GM12891 (cell line): Measurements from ENCODE around the gene NFATC1.
"Not testable (repeated sequence)": the region's sequence is repeated elsewhere in the genome, so short reads cannot be mapped to it uniquely, and the experiment has no call there.

Source experiments
- DNase-seq: peaks from one replicate; pipeline ENCODE4 v3.0.0; 2011; ENCODE audit warnings: low spot score; ENCODE audit not compliant: insufficient read length
- FAIRE-seq: peaks from 2 replicates; lab custom pipeline; 2011; peaks lifted over from hg19 to GRCh38; lab: Jason Lieb, UNC
- PAX5 ChIP-seq: IDR thresholded peaks from 2 replicates; pipeline ENCODE4 v1.6.1; 2011; ENCODE audit warnings: low read length, moderate library complexity, mild to moderate bottlenecking; ENCODE audit not compliant: insufficient read depth, severe bottlenecking
- POLR2A ChIP-seq: IDR thresholded peaks from 2 replicates; pipeline ENCODE4 v1.6.1; 2011; ENCODE audit warnings: low read depth, low read length, control low read depth
- POLR2AphosphoS5 ChIP-seq: IDR thresholded peaks from 2 replicates; pipeline ENCODE4 v1.6.1; 2011; ENCODE audit warnings: low read depth, low read length, control low read depth
- POU2F2 ChIP-seq: IDR thresholded peaks from 2 replicates; pipeline ENCODE4 v1.6.1; 2011; ENCODE audit warnings: low read depth, mild to moderate bottlenecking, control low read depth, low read length, moderate library complexity
- SPI1 ChIP-seq: IDR thresholded peaks from 2 replicates; pipeline ENCODE4 v1.6.1; 2011; ENCODE audit warnings: low read depth, low read length, control low read depth
- TAF1 ChIP-seq: IDR thresholded peaks from 2 replicates; pipeline ENCODE4 v1.6.1; 2011; ENCODE audit warnings: low read depth, low read length, control low read depth

The NFATC1 gene

DNA sequence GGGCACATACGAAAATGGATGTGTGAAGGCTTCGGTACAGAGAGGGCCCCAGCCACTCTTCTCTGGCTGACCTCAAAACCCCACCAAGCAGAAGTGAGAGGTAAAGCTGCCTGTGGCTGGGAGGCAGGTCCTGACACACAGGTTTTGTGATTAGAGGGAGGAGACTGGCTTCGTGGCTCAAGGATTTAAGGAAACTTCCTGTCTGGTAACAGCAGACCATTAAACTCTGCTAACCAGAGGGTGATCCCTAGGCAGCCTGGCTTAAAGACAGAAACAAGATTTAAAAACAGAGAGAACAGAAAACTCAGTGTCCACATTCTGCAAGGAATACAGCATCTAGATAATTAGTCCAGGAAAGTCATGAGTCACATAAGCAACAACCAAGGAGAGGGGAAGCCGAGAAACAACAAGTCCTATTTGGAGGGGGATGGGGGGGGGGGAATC lies 101.9 kb downstream of the NFATC1 start:
- DNase-seq: peak; percentile 61
- TF ChIP-seq SPI1 (peak; percentile 84), TAF1 (no peak), POLR2AphosphoS5 (no peak), POU2F2 (no peak)
- FAIRE-seq: peak; percentile 28

GRCh38 chr18:79498662-79499061 lies 102.9 kb downstream of the NFATC1 start:
- DNase-seq (no peak), FAIRE-seq (no peak)

GRCh38 chr18:79501006-79501405 lies 105.3 kb downstream of the NFATC1 start:
- TF ChIP-seq POLR2A: no peak
- TF ChIP-seq POU2F2: no peak
- FAIRE-seq: no peak
- no peak for DNase-seq

More at GRCh38 chr18:79498662-79499061, 102.9 kb downstream of the NFATC1 start:
- TF ChIP-seq TAF1 (no peak), POLR2AphosphoS5 (no peak), PAX5 (no peak), POLR2A (no peak), POU2F2 (no peak), SPI1 (no peak)

GRCh38 chr18:79502782-79503181 lies 107.1 kb downstream of the NFATC1 start:
- FAIRE-seq: no peak
- TF ChIP-seq TAF1 (no peak), POU2F2 (no peak), SPI1 (no peak), PAX5 (no peak), POLR2AphosphoS5 (no peak), POLR2A (no peak)
- DNase-seq: no peak

GRCh38 chr18:79503406-79503805 lies 107.7 kb downstream of the NFATC1 start:
- no peak for TF ChIP-seq PAX5
- no peak for TF ChIP-seq POLR2AphosphoS5
- no peak for TF ChIP-seq POU2F2
- TF ChIP-seq POLR2A: no peak
- no peak for TF ChIP-seq TAF1
- TF ChIP-seq SPI1: no peak

GRCh38 chr18:79504034-79504433 lies 108.3 kb downstream of the NFATC1 start:
- DNase-seq (no peak), FAIRE-seq (no peak)
- no peak for TF ChIP-seq POLR2A
- TF ChIP-seq POU2F2: no peak
- no peak for TF ChIP-seq TAF1
- TF ChIP-seq PAX5: no peak
- no peak for TF ChIP-seq POLR2AphosphoS5
- TF ChIP-seq SPI1: no peak

More at GRCh38 chr18:79503406-79503805, 107.7 kb downstream of the NFATC1 start:
- DNase-seq: no peak
- FAIRE-seq: no peak

- not testable (repeated sequence) for FAIRE-seq, DNase-seq
These were observed 108.8 kb downstream of the NFATC1 start for GRCh38 chr18:79504495-79504894.

DNA sequence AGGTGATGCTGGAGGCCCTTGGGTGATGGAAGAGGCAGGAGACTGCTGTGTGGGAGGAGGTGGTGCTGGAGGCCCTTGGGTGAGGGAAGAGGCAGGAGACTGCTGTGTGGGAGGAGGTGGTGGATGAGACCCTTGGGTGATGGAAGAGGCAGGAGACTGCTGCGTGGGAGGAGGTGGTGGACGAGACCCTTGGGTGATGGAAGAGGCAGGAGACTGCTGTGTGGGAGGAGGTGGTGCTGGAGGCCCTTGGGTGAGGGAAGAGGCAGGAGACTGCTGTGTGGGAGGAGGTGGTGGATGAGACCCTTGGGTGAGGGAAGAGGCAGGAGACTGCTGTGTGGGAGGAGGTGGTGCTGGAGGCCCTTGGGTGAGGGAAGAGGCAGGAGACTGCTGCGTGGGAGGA lies 109.7 kb downstream of the NFATC1 start:
- DNase-seq, FAIRE-seq: not testable (repeated sequence)

DNA sequence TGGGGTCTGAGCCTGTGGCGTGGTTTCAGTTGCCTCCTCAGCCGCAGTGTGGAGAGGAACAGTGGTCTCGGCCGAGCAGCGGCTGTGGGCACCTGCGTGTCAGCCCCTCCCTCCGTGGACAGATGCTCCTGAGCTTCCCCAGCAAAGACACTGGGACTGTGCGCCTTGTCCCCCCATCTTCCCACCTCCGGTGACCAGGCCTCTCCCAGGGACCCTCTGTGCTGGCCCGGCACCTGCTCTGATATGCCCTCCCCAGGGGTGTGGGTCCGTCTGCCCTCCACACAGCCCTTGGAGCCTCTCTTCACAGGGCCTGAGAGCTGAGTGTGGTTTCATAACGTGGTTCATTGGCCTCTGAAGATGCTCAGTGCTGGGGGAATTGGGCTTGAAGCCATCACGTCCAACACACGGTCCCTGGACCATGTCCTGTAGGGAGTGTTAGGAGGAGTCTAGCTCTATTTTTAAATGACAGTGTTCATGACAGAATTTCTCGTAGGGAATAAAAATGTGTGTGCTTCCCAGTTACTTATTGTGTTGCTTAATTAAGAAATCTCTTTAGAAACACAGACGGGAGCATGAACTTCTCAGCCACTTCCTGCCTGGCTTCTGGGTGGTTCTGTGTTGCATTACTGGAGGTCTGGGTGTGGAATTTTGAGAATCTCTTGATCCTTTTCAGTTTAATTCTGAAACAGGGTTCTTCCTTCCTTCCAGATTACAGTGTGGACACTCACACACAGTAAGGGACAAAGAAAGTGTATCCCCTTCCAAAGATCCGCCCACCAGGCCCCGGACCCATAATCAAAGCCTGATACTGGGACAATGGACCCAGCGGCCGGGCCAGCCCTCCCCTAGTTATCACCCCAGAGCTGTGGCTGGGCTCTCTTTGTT lies 110.7 kb downstream of the NFATC1 start:
- FAIRE-seq (peak; percentile 80), DNase-seq (no peak)
- TF ChIP-seq POLR2AphosphoS5 (no peak), SPI1 (peak; percentile 33; the same call in 1 of the 2 replicates), TAF1 (no peak), POLR2A (no peak)

- DNase-seq (no peak), FAIRE-seq (no peak)
- no peak for TF ChIP-seq POU2F2
- peak; percentile 84 for TF ChIP-seq PAX5
- no peak for TF ChIP-seq SPI1
- no peak for TF ChIP-seq TAF1
These were observed 111.4 kb downstream of the NFATC1 start for GRCh38 chr18:79507076-79507545.

DNA sequence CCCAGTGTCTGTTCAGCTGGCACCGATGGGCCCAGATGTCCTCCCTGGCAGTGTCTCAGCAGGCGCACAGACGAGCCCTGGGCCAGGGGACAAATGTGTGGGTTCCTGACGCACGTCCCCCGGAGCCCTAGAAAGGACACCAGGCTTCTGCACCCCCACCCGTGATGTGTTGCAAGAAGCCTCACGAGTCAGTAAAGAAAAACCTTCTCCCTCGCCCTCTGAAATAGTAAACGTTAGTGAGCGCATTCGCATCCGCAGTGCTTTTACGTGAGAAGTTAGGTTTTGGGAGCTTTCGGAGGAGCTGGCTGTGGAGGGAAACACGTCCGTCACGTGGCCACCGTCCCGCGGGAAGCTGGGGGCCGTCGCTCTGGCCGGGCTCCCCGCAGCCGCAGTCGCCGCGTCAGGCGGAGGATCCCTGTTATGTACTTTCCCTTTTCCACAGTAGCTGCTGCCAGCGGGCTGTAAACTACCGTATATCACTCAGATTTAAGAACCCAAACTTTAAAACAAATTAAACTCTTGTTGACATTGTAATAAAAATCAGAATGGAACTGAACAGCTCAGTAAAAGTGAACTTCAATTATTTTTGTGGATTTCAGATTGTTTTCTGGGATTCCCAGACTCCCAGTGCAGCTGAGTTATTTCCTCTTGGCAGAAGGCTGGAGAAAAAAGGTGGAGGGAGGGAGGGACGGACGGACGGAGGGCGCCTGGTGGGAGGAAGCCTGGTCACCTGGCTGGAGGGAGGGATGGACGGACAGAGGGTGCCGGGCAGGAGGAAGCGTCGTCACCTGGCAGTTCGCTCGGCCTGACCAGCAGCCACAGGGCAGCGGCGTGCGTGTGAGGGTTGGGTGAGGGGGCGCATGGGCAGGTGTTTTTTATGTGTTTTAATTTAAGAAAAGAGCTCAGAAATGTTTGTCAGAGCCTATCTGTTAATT lies 112.1 kb downstream of the NFATC1 start:
- no peak for DNase-seq
- FAIRE-seq: no peak
- TF ChIP-seq SPI1 (no peak), POLR2A (0 out of 2 replicates have a peak, but pooled peaks have one; percentile 5)
